ENCODE results near the gene CAMTA1.

- TF ChIP-seq, protein P1, sequence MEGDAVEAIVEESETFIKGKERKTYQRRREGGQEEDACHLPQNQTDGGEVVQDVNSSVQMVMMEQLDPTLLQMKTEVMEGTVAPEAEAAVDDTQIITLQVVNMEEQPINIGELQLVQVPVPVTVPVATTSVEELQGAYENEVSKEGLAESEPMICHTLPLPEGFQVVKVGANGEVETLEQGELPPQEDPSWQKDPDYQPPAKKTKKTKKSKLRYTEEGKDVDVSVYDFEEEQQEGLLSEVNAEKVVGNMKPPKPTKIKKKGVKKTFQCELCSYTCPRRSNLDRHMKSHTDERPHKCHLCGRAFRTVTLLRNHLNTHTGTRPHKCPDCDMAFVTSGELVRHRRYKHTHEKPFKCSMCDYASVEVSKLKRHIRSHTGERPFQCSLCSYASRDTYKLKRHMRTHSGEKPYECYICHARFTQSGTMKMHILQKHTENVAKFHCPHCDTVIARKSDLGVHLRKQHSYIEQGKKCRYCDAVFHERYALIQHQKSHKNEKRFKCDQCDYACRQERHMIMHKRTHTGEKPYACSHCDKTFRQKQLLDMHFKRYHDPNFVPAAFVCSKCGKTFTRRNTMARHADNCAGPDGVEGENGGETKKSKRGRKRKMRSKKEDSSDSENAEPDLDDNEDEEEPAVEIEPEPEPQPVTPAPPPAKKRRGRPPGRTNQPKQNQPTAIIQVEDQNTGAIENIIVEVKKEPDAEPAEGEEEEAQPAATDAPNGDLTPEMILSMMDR (IDR thresholded peaks at IDR 0.05; ENCODE audit: insufficient read depth, low read depth, low read length) = no peak
- TF ChIP-seq EZH2 (IDR thresholded peaks at IDR 0.05; ENCODE audit: insufficient read depth, low read length) = no peak
Observed at GRCh38 chr1:6971048-6971447, 185.8 kb downstream of the CAMTA1 start.

All from astrocyte (in vitro differentiated cells and primary cell).